Measurements from ENCODE around the gene CASZ1.

CASZ1 gene

DNA sequence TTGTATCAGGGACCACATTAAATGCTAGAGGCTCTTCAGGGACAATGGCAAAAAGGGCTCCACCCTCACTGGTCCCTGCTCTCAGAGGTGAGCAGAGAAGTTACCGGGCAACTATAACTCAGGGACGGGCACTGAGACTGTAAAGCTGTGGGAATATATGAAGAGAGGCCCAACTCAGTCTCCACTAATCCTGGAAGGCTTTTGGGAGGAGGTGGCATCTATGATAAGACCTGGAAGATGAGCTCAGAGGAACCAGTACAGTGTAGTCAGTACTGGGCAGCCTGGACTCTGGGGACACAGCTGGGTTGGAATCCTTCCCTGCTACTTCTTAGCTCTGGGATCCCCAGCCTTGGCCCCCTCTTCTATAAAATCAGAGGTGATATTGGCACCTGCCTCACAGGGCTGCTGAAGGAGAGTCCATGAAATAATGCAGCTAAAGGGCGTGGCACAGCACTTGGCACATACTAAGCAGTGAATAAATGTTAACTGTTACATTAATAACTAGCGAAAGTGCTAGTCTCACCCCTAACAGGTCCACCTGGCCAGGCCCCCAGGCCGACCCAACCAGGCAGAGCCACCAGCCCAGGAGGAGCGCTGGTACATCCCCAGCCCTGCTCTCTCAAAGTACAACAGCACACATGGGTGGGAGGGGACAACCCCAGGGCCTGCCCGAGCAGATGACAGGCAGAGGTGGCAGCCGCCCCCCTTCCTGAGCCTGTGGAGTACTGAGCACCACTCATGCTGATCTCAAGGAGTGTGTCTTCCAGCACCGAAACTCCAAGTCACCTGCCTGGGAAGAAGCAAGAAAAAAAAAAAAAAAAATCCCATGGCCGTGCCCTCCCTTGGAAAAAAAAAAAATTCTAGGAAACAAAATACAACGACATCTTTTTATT, 62.7 kb downstream of the CASZ1 start:
- TF ChIP-seq ZNF274 (IDR thresholded peaks at IDR 0.05; ENCODE audit: low read depth, low read length): no peak
- no peak overlapping the region for H3K4me3 ChIP-seq (ENCODE audit: low read length)

DNA sequence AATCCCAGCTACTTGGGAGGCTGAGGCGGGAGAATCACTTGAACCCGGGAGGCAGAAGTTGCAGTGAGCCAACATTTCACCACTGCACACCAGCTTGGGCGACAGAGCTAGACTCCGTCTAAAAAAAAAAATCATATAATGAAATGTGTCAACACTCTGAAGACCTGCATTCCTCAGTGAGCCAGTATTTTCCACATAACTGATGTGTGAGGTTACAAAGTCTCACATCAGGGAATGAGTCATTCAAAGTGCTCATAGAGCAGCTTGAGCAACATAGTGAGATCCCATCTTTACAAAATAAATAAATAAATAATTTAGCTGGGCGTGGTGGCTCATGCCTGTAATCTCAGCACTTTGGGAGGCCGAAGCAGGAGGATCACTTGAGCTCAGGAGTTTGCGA, 65.5 kb downstream of the CASZ1 start:
- TF ChIP-seq ZNF274 (IDR thresholded peaks at IDR 0.05; ENCODE audit: low read depth, low read length): no peak
- H3K4me3 ChIP-seq (ENCODE audit: low read length): no peak overlapping the region

DNA sequence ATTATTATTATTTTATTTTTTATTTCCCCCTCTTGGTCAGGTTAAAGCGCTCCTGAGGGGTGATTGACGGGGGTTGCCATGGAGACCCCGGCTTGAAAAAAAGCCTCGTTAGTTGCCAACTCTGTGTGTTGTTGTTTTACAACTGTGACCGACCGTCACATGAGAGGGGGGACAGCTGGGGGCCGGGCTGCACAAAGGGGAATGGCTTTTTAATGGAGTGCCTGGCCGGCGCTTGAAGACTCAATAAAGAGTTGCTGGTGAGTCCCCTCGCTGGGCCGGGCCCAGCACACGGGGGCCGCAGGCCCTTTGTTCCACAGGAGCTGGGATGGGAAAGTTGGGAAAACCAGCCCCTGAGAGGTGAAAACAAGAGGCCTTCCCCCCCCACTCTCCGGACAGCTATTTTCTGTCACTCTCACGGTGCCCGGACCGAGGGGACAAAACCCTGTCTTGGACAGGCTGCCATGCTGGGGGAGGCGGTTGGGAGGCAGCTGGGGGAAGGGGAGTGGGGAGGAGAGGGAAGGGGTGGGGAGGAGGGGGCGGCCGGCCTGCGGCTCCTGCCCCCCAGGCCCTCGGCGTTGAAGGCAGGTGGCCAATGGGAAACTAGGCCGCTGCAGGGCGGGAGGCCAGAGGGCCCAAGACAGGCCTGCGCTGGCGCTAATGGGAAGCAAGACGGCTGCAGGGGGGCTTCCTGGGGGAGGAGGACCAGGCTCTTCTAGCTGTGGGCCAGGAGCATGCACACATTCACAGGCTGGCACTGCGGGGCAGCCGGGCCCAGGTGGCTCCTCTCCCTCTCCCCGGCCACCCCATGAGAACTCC, 67.6 kb downstream of the CASZ1 start:
- TF ChIP-seq ZNF274 (IDR thresholded peaks at IDR 0.05; ENCODE audit: low read depth, low read length): no peak
- no peak overlapping the region for H3K4me3 ChIP-seq (ENCODE audit: low read length)

DNA sequence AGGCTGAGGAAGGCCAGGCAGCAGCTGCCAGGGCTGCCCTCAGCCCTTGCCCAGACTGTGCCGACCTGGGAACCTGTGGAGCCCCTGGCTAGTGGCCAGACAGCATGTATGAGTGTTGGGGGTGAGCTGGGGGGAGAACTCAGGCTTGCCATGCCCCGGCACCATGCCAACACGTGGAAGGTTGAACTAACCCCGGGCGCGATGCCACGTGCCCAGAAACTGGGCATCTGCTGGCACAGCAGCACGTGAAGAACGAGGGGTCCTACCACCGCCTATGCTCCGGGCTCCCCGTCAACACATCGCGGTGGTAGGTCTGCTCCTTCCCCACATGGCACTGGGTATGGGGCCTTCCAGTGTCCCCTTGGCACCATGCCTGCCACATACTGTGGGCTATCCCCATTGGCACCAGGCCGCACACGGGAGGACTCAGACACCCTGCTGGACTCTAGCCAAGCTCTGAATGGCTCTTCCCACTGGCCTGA, 68.7 kb downstream of the CASZ1 start:
- H3K4me3 ChIP-seq (ENCODE audit: low read length): no peak overlapping the region
- TF ChIP-seq ZNF274 (IDR thresholded peaks at IDR 0.05; ENCODE audit: low read depth, low read length): no peak

DNA sequence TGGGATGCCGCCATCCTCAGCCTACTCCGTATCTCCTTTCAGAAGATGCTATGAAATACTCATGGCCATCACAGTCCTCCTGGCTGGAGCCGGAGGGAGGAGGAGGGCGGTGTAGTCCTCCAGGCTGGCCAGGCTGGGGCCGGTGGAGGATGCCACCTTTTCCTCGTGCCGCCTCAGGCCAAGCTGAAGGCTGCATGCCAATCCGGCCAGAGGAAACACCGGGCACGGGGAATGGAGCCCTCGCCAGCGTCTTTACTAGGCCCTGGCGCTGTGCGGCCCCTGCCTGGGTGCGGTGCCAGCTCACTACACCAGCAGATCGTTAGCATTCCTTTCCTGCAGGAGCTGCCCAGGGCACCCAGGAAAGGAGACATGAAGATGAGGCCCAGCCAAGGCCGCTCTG, 70.1 kb downstream of the CASZ1 start:
- no peak for TF ChIP-seq ZNF274 (IDR thresholded peaks at IDR 0.05; ENCODE audit: low read depth, low read length)

DNA sequence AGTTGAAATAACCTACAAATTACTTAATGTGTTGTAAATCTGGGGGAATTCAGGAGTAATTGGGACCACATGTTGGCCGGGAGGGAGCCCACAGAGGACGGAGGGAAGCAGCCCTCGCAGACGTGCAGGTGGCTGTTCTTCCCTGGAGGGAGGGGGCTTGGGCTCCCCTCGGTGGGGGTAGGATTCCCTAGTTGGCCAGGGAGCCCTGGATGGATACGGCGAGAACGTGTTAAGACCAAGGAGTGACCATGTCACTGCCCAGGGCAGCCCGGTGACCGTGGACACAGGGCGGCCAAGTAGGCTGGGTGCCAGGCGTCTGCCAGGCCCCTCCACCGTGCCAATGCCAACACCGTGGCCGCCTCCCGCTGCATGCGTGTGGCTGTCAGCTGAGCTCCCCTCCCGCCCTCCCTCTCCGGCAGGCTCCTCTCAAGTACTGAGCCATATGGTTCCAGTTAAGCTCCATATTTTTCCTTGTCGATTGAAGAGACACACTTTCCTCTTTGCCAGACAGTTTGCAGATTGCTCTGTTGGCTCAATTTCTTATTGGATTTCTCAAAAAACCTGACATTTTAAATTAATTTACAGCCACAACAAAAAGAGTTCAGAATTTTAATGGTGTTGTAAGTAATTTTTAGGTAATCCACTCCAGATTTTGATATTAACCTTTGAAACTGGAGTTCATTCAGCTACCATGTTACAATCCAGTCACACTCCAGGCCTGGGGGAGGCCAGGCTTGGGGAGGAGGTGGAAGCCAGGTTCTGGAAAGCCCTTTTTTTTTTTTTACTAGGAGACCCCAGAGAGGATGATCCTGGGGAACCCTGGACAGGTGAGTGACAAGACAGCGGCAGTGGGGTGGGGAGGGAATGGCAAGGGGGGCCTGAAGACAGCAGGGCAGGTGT, 71.2 kb downstream of the CASZ1 start:
- TF ChIP-seq ZNF274 (IDR thresholded peaks at IDR 0.05; ENCODE audit: low read depth, low read length): no peak

More for the DNA sequence above, 70.1 kb downstream of the CASZ1 start:
- no peak overlapping the region for H3K4me3 ChIP-seq (ENCODE audit: low read length)

DNA sequence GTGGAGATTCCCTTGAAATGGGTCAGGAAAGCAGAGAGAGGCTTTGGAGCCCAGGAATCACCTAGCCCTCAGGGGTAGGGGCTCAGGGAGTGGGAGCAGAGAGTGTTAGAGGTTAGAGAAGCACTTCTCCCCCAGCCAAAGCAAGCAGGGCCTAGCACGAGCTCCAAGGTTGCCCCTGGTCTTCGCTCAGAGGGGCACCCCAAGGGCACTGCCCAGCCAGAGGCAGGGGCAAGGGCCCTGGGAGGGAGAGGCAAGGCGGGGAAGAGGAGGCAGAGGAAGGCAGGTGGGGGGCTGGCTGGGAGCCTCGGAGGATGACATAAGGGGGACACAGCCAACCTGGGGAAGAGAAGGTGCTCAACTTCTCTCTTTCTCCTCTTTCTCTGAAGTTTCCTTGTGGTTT, 71.9 kb downstream of the CASZ1 start:
- no peak for TF ChIP-seq ZNF274 (IDR thresholded peaks at IDR 0.05; ENCODE audit: low read depth, low read length)
- no peak overlapping the region for H3K4me3 ChIP-seq (ENCODE audit: low read length)

More for the DNA sequence above, 71.2 kb downstream of the CASZ1 start:
- H3K4me3 ChIP-seq (ENCODE audit: low read length): no peak overlapping the region

DNA sequence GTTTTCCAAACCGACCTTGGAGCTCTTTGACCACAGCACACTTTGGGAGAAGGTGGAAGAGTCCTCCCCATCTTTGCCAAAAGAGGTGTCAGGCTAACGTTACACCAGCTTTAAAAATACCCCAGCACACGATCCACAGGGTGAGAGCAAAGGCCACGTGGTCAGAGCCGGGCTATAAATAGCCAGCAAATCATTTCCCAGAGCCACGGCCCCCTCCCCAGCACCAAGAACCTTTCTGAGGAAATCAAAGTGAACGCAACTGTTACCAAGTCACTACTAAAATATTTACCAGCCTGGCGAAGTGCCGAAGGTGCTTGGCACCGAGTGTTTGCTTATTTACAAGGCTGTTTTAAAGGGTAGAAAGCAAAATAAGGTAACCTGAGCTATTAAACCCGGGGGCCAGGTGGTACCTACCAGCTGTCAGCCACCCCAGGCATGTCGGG, 72.4 kb downstream of the CASZ1 start:
- no peak overlapping the region for H3K4me3 ChIP-seq (ENCODE audit: low read length)
- no peak for TF ChIP-seq ZNF274 (IDR thresholded peaks at IDR 0.05; ENCODE audit: low read depth, low read length)

DNA sequence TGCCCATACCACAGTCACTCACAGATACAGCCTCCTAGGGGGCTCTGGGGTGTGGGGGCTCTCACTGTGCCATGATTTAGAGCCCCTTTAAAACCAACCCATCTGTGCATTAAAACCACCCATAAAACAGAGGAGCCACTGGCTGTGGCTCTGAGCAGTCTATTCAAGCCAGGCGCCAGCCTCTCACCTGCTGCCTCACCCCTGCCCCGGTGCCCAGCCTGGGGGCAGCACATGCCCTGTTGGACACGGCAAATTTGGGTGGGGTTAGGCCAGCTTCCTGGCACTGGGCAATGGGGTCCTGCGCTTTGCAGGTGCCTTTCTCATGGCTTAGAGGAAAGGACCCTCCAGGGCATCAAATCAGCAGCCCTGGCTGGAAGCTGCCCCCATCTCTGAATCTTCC, 73.1 kb downstream of the CASZ1 start:
- TF ChIP-seq ZNF274 (IDR thresholded peaks at IDR 0.05; ENCODE audit: low read depth, low read length): no peak
- no peak overlapping the region for H3K4me3 ChIP-seq (ENCODE audit: low read length)

DNA sequence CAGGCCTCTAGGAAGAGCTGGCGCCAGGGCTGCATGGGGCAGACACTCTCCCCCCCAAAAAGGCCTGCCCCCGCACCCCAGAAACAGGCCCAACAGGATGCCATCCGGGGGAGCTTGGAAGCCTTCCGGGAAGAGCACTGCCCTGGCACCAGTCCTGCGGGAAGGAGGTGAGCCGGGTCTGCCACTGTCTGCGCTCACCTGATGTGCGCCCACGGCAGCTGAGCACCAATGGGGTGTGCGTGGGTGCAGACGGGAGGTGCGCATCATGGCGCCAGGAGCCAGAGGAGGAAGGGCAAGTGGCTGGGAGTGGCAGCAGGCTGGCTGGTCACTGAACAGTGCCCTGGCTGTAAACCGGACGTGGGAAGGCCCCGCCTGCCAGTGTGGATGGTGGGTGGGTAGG, 73.6 kb downstream of the CASZ1 start:
- no peak overlapping the region for H3K4me3 ChIP-seq (ENCODE audit: low read length)
- TF ChIP-seq ZNF274 (IDR thresholded peaks at IDR 0.05; ENCODE audit: low read depth, low read length): no peak

DNA sequence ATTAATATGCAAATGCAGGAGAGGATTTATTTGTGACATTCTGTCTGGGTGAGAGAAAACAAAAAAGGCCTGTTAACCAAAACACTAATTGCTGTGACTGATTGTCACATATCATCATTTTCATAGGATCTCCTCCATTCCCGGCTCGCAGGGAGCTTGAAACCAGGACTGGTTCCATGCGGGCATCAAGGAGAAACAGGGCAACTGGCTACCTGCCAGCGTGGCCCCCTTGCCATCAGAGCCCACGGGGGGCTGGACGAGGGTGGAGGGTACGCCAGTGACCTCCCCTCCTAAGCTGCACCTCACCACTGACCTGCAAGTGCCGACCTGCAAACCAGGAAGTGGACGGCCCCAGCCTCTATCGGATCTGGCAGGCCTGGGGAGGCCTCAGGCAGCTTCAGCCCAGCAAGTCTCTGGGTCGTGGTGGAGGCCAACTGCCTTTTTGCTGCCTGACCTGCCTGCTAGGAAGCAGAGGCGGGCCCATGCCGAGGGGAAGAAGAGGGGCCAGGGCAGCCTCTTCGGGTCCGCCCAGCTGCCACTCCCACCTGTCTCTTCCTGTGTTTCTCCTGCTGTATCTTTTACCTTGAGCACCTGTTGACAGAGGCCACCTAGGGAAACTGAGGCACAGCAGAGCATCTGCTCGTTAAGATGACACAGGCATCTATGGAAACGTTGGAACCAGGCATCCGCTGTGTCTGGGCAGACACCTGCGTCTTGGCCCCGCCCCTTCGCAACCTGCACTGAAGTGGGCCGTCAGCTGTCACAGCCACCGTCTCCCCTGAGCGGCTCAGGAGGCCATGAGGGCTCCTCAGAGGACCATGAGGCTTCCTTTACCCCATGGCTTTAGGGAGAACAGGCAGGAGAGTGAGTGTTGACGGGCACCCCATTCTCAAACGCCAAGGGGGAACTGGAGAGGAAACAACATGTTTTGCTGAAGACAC, 74.8 kb downstream of the CASZ1 start:
- H3K4me3 ChIP-seq (ENCODE audit: low read length): no peak overlapping the region
- no peak for TF ChIP-seq ZNF274 (IDR thresholded peaks at IDR 0.05; ENCODE audit: low read depth, low read length)

DNA sequence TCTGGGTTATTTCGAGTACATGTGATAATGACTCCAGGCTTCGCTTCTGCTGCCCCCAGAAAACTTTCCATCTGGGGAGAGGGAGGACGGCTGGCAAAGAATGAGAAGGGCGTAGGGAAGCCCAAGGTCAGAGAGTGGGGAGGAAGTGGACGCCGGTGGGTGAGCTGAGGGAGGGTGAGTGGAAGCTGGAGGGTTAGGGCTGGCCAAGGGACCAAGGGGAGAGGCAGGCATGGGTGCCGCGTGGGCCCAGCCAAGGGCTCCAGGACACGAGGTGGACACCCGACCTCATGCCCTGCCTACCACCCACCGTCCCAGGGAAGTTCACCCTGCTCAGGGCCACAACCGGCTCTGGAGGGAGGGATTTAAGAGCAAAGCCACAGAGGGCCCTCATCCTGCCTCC, 75.8 kb downstream of the CASZ1 start:
- H3K4me3 ChIP-seq (ENCODE audit: low read length): no peak overlapping the region
- TF ChIP-seq ZNF274 (IDR thresholded peaks at IDR 0.05; ENCODE audit: low read depth, low read length): no peak

DNA sequence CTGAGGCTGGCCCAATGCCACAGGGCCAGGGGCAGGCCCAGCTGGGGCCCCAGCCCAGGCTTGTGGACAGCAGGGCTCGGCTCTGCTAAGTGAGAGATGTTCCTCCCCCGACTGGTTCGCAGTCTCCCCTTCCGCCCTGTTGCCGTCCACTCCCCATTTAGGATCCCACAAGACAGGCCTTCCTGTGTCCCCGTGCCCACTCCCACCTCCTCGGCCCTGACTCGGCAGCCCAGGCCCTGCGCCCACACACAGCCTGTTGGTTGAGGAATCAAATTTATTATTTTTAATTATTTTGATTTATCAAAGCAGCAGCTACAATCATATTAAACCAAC, 78.4 kb downstream of the CASZ1 start:
- H3K4me3 ChIP-seq (ENCODE audit: low read length): no peak overlapping the region
- TF ChIP-seq ZNF274 (IDR thresholded peaks at IDR 0.05; ENCODE audit: low read depth, low read length): no peak
